ENCODE results near the gene ZBTB7A. TPM values are rescaled to one million over a fixed set of nuclear protein-coding genes. Genes with fewer than 3 reads are reported as not detected.
A peak's percentile ranks its signal among the peaks of the same experiment; 100 is the strongest.

Gene ZBTB7A
- total RNA-seq, 1 donor from 2014 or later: 33.3 TPM

- ATAC-seq: no peak
- peak; percentile 48 for DNase-seq (ENCODE audit: low spot score)
Observed at GRCh38 chr19:4069331-4069959, 2.7 kb upstream of the ZBTB7A start.

- DNase-seq (ENCODE audit: low spot score): no peak
- ATAC-seq: no peak
Observed at GRCh38 chr19:4068047-4068966, 1.6 kb upstream of the ZBTB7A start.

- peak; percentile 1 for ATAC-seq
Observed at GRCh38 chr19:4067396-4068046, 822 bp upstream of the ZBTB7A start.

GRCh38 chr19:4066176-4066606 is 508 bp downstream of the ZBTB7A start:
- peak; percentile 74 for DNase-seq (ENCODE audit: low spot score)
- no peak for ATAC-seq

More at GRCh38 chr19:4067396-4068046, 822 bp upstream of the ZBTB7A start:
- peak; percentile 61 for DNase-seq (ENCODE audit: low spot score)

- ATAC-seq: peak; percentile 71
- DNase-seq (ENCODE audit: low spot score): peak; percentile 98
Observed at GRCh38 chr19:4065430-4066175, 1.1 kb downstream of the ZBTB7A start.

- no peak for ATAC-seq
- DNase-seq (ENCODE audit: low spot score): peak; percentile 67
Observed at GRCh38 chr19:4064496-4065260, 2.0 kb downstream of the ZBTB7A start.

- DNase-seq (ENCODE audit: low spot score): no peak
- ATAC-seq: no peak
Observed at GRCh38 chr19:4064149-4064495, 2.6 kb downstream of the ZBTB7A start.

GRCh38 chr19:4063369-4064148 is 3.1 kb downstream of the ZBTB7A start:
- DNase-seq (ENCODE audit: low spot score) (no peak), ATAC-seq (no peak)

- ATAC-seq (no peak), DNase-seq (ENCODE audit: low spot score) (no peak)
Observed at GRCh38 chr19:4062419-4063368, 4.0 kb downstream of the ZBTB7A start.

- ATAC-seq (peak; percentile 19), DNase-seq (ENCODE audit: low spot score) (peak; percentile 77)
Observed at GRCh38 chr19:4061683-4062418, 4.8 kb downstream of the ZBTB7A start.

- peak; percentile 97 for DNase-seq (ENCODE audit: low spot score)
- peak; percentile 55 for ATAC-seq
Observed at GRCh38 chr19:4061178-4061682, 5.5 kb downstream of the ZBTB7A start.

GRCh38 chr19:4060621-4061177 is 6.0 kb downstream of the ZBTB7A start:
- DNase-seq (ENCODE audit: low spot score) (no peak), ATAC-seq (no peak)

GRCh38 chr19:4059891-4060620 is 6.6 kb downstream of the ZBTB7A start:
- DNase-seq (ENCODE audit: low spot score) (no peak), ATAC-seq (no peak)

GRCh38 chr19:4059453-4059871 is 7.2 kb downstream of the ZBTB7A start:
- ATAC-seq (no peak), DNase-seq (ENCODE audit: low spot score) (no peak)

- peak; percentile 8 for ATAC-seq
- no peak for DNase-seq (ENCODE audit: low spot score)
Observed at GRCh38 chr19:4058693-4059452, 7.8 kb downstream of the ZBTB7A start.

All from left lobe of liver (tissue), 2 donors.